HepG2 (cell line): ENCODE measurements around the gene ENO3. TPM values are rescaled to one million over a fixed set of nuclear protein-coding genes. Genes with fewer than 3 reads are reported as not detected.

Experiments
- ARNT2 ChIP-seq: sonication (generic); formaldehyde crosslinking; IDR thresholded peaks from 2 replicates; pipeline ENCODE4 v1.8.0; 2022; ENCODE audit warnings: mild to moderate bottlenecking, low read depth, missing genetic modification reagents, moderate library complexity
- HCFC1 ChIP-seq: fragments of 150-350 bp; IDR thresholded peaks from 2 replicates; pipeline ENCODE4 v1.6.1; 2014; ENCODE audit warnings: low read depth, low read length
- ISL2 ChIP-seq: sonication (generic); formaldehyde crosslinking; IDR thresholded peaks from 2 replicates; pipeline ENCODE4 v1.5.0; 2020; ENCODE audit warnings: missing genetic modification reagents
- MATR3 ChIP-seq: sonication (generic); formaldehyde crosslinking; IDR thresholded peaks from 2 replicates; pipeline ENCODE4 v1.4.0; 2020; ENCODE audit warnings: missing genetic modification reagents
- MZF1 ChIP-seq: sonication (generic); formaldehyde crosslinking; IDR thresholded peaks from 2 replicates; pipeline ENCODE4 v1.8.1; 2023; ENCODE audit warnings: mild to moderate bottlenecking, missing genetic modification reagents, borderline replicate concordance
- NR3C1 ChIP-seq: sonication (generic); formaldehyde crosslinking; IDR thresholded peaks from 2 replicates; pipeline ENCODE4 v1.4.0; 2020; ENCODE audit warnings: missing genetic modification reagents
- PCBP1 ChIP-seq: fragments of 200-400 bp; formaldehyde crosslinking; IDR thresholded peaks from 2 replicates; pipeline ENCODE4 v1.6.1; 2017; ENCODE audit warnings: mild to moderate bottlenecking, low read depth, low read length, borderline replicate concordance
- SPEN ChIP-seq: sonication (generic); formaldehyde crosslinking; IDR thresholded peaks from 2 replicates; pipeline ENCODE4 v1.5.1; 2020; ENCODE audit warnings: low read depth, mild to moderate bottlenecking, missing genetic modification reagents
- ZNF274 ChIP-seq: sonication (generic); formaldehyde crosslinking; IDR thresholded peaks from 2 replicates; pipeline ENCODE4 v1.5.1; 2020; ENCODE audit warnings: mild to moderate bottlenecking, missing genetic modification reagents
- ZNF329 ChIP-seq: sonication (generic); formaldehyde crosslinking; IDR thresholded peaks from 2 replicates; pipeline ENCODE4 v1.9.0; 2021; ENCODE audit warnings: low read depth, mild to moderate bottlenecking, missing genetic modification reagents
- polyA plus RNA-seq, 8 experiments: library from polyadenylated mRNA; depleted of rRNA in 3 of 8; stranded (reverse) in 7 of 8; unstranded in 1 of 8; fragments of >200 nt; fragmentation: Illumina TruSeq in 4 of 8; extraction: Trizol in 4 of 8; gene quantifications; 2 replicates each; pipeline versions ENCODE4 v1.2.1 to v1.2.3, GENCODE V29; 2011 to 2016; ENCODE audit warnings: low read depth in 4 of 8, missing spikeins in 1 of 8, mixed read lengths in 1 of 8; ENCODE audit not compliant: insufficient read depth in 1 of 8
- total RNA-seq, 5 experiments: library from RNA; depleted of rRNA; stranded (reverse); fragments of >200 nt; fragmentation: Illumina TruSeq; extraction: Trizol; gene quantifications; 2 replicates each; pipeline ENCODE4 v1.2.3, GENCODE V29; 2016; ENCODE audit warnings: low read depth in 1 of 5
- TF ChIP-seq, protein P1 (sequence below), 2 experiments: sonication (generic) in 1 of 2; formaldehyde crosslinking in 1 of 2; IDR thresholded peaks; 2 replicates each; pipeline versions ENCODE4 v1.4.0 to v1.6.1; 2016 to 2020; ENCODE audit warnings: borderline replicate concordance in 1 of 2, low read depth in 1 of 2, mild to moderate bottlenecking in 1 of 2, missing genetic modification reagents in 1 of 2
- TF ChIP-seq, protein P2 (sequence below): sonication (generic); formaldehyde crosslinking; IDR thresholded peaks from 2 replicates; pipeline ENCODE4 v1.8.0; 2022; ENCODE audit warnings: missing genetic modification reagents, mild to moderate bottlenecking, inconsistent platforms, borderline replicate concordance
- TF ChIP-seq, protein P3 (sequence below): sonication (generic); formaldehyde crosslinking; IDR thresholded peaks from 2 replicates; pipeline ENCODE4 v1.5.1; 2020; ENCODE audit warnings: mild to moderate bottlenecking, moderate library complexity, missing genetic modification reagents

Gene ENO3
- total and polyA plus RNA-seq, 2 of the 13 experiments (the other 11 are each of a cell fraction or from before 2014, with no cell fraction given): 59.8 to 69.8 TPM

DNA sequence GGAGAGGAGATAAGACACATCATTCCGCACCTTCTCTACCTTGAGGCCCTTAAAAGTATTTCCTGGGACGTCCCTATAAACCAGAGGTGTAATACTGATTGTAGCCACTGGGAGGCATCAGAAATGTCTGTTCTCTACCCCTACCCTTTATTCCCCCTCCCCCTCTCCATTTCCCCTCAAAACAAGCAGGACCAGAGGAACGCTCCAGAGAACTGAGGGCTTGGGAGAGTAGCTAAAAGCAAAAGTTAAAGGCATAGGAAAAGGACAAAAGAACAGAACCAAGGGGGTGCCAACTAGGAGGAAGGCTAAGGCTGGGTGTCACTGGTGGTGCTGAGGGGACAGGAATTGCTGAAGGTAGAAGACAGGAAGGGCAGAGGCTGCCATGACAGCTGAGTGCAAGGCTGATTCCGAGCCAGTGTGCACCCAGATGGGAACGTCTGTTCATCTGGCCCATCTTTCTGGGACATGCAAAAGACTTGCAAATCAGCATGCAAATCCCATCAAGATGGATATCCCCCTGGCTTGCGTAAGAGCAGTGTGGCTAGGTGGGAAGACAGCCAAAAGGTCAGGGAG lies 29.8 kb downstream of the ENO3 start (continued):
- TF ChIP-seq SPEN (CRISPR knock-in tag) (no peak), NR3C1 (CRISPR knock-in tag) (no peak), ARNT2 (CRISPR knock-in tag) (no peak), ISL2 (CRISPR knock-in tag) (no peak), PCBP1 (no peak), MATR3 (CRISPR knock-in tag) (no peak), ZNF274 (CRISPR knock-in tag) (no peak), ZNF329 (CRISPR knock-in tag) (no peak), MZF1 (CRISPR knock-in tag) (no peak), HCFC1 (no peak)
- TF ChIP-seq, protein P1, sequence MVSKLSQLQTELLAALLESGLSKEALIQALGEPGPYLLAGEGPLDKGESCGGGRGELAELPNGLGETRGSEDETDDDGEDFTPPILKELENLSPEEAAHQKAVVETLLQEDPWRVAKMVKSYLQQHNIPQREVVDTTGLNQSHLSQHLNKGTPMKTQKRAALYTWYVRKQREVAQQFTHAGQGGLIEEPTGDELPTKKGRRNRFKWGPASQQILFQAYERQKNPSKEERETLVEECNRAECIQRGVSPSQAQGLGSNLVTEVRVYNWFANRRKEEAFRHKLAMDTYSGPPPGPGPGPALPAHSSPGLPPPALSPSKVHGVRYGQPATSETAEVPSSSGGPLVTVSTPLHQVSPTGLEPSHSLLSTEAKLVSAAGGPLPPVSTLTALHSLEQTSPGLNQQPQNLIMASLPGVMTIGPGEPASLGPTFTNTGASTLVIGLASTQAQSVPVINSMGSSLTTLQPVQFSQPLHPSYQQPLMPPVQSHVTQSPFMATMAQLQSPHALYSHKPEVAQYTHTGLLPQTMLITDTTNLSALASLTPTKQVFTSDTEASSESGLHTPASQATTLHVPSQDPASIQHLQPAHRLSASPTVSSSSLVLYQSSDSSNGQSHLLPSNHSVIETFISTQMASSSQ (IDR thresholded peaks at IDR 0.05; ENCODE audit: low read depth): no peak
- TF ChIP-seq, protein P1 (CRISPR knock-in tag; IDR thresholded peaks at IDR 0.05; ENCODE audit: borderline replicate concordance): no peak
- TF ChIP-seq, protein P2, sequence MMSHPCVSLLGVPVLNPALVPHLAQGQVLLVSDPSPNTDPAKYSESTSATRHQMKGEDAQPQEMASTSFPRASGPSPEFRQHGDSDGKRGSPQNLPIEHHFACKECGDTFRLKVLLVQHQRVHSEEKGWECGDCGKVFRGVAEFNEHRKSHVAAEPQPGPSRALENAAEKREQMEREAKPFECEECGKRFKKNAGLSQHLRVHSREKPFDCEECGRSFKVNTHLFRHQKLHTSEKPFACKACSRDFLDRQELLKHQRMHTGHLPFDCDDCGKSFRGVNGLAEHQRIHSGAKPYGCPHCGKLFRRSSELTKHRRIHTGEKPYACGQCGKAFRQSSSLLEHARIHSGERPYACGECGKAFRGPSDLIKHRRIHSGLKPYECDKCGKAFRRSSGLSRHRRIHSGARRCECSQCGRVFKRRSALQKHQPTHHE (CRISPR knock-in tag): no peak
- TF ChIP-seq, protein P3, sequence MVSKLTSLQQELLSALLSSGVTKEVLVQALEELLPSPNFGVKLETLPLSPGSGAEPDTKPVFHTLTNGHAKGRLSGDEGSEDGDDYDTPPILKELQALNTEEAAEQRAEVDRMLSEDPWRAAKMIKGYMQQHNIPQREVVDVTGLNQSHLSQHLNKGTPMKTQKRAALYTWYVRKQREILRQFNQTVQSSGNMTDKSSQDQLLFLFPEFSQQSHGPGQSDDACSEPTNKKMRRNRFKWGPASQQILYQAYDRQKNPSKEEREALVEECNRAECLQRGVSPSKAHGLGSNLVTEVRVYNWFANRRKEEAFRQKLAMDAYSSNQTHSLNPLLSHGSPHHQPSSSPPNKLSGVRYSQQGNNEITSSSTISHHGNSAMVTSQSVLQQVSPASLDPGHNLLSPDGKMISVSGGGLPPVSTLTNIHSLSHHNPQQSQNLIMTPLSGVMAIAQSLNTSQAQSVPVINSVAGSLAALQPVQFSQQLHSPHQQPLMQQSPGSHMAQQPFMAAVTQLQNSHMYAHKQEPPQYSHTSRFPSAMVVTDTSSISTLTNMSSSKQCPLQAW (CRISPR knock-in tag): 0 out of 2 replicates have a peak, but pooled peaks have one; percentile 49
